ENCODE measurements around the gene LMCD1. TPM values are rescaled to one million over a fixed set of nuclear protein-coding genes. Genes with fewer than 3 reads are reported as not detected.

LMCD1 gene
- total RNA-seq, 4 donors from 2014 or later: 43.2 to 576 (median 131) TPM

DNA sequence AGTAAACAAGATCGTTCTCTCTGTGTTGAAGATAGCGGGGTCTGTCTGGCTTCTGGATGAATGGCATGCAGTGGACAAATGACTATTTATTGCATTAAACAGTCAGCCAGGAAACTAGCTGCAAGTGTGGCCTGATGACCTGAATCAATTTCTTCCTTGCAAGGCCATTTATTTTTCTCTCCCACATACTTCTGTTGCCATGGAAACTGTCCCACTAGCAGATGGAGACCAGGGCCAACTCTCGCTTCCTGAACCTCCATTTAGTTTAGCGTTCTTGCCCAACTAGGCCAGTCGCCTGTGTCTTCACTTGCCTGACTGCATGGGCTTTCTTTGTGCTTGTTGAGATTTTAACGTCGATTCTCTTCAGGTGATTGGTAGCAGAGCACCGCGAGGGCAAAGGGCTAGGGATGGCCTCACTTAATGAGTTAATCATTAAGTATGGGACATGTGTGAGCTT is 27.6 kb downstream of the LMCD1 start:
- DNase-seq (ENCODE audit: extremely low spot score): no peak
- H3K27ac ChIP-seq (replicated peaks in 1 of 4): peak overlapping the region; percentile 0 to 63 (median 41)

DNA sequence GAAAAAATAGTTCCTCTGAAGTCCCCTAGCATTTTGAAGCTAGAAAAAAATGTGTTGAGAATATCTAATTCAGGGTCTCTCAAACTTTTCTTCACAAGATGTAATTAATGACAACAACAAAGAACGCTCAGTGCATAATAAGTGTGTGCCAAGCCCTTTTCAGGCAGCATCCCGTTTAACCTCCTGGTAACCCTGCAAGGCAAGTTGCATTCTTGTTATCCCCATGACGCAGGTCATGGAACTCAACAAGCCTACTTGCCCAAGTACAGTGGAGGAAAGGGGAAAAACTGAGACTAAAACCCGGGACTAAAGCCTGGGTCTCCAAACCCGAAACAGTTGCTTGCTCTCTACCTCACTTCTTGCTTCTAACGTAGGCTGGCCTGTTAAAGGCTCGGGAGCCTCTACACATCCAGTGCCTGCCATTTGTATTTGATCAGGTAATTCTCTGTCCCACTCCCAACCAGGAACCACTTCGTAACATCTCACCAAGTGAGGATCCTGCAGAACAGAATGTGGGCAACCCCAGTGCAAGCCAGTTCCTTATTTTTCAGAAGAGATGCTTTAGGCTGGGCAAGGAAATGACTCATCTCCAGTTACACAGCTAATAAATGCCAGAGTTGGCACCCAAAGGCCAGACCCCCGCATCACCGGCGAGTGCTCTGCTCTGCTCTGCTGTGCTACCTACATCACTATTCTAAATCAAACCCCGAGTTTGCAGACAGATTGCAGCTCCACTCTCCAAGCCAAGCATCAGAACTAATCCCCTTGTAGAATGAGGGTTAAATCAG is 28.3 kb downstream of the LMCD1 start:
- Histone ChIP-seq H3K36me3 (peaks cover 0 to 54% (median 3%) of the 10 kb centered on the region in 4 donors), H3K4me1 (peaks cover 23 to 37% (median 28%) of the 10 kb centered on the region in 4 donors), H3K4me3 (no peak overlapping the region), H3K9me3 (no peaks in the 10 kb centered on the region), H3K27me3 (no peaks in the 10 kb centered on the region), H3K27ac (replicated peaks in 1 of 4) (peak overlapping the region in 3 of 4 donors; percentile 40 to 63 (median 42))
- TF ChIP-seq POLR2A (IDR thresholded peaks at IDR 0.05; ENCODE audit: low read depth) (no peak), POLR2AphosphoS5 (IDR thresholded peaks at IDR 0.05) (no peak), EP300 (IDR thresholded peaks at IDR 0.05) (no peak)
- TF ChIP-seq, protein P1, sequence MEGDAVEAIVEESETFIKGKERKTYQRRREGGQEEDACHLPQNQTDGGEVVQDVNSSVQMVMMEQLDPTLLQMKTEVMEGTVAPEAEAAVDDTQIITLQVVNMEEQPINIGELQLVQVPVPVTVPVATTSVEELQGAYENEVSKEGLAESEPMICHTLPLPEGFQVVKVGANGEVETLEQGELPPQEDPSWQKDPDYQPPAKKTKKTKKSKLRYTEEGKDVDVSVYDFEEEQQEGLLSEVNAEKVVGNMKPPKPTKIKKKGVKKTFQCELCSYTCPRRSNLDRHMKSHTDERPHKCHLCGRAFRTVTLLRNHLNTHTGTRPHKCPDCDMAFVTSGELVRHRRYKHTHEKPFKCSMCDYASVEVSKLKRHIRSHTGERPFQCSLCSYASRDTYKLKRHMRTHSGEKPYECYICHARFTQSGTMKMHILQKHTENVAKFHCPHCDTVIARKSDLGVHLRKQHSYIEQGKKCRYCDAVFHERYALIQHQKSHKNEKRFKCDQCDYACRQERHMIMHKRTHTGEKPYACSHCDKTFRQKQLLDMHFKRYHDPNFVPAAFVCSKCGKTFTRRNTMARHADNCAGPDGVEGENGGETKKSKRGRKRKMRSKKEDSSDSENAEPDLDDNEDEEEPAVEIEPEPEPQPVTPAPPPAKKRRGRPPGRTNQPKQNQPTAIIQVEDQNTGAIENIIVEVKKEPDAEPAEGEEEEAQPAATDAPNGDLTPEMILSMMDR (IDR thresholded peaks at IDR 0.05): no peak
- WGBS: 83% methylated on average over 12 of the region's 12 CpGs
- no peak for DNase-seq (ENCODE audit: extremely low spot score)
- intact Hi-C loops (cut with DNase I): no loop called here

More for the DNA sequence above, 27.6 kb downstream of the LMCD1 start:
- Histone ChIP-seq H3K4me3 (no peak overlapping the region), H3K4me1 (peaks cover 24 to 37% (median 31%) of the 10 kb centered on the region in 4 donors), H3K27me3 (no peaks in the 10 kb centered on the region), H3K36me3 (peaks cover 0 to 47% (median 3%) of the 10 kb centered on the region in 4 donors), H3K9me3 (no peaks in the 10 kb centered on the region)
- intact Hi-C loops (cut with DNase I): no loop called here
- WGBS: 63% methylated on average over 9 of the region's 9 CpGs
- no peak for TF ChIP-seq EP300 (IDR thresholded peaks at IDR 0.05)
- TF ChIP-seq POLR2AphosphoS5 (IDR thresholded peaks at IDR 0.05): no peak
- TF ChIP-seq POLR2A (IDR thresholded peaks at IDR 0.05; ENCODE audit: low read depth): no peak
- TF ChIP-seq, protein P1 (IDR thresholded peaks at IDR 0.05): no peak

DNA sequence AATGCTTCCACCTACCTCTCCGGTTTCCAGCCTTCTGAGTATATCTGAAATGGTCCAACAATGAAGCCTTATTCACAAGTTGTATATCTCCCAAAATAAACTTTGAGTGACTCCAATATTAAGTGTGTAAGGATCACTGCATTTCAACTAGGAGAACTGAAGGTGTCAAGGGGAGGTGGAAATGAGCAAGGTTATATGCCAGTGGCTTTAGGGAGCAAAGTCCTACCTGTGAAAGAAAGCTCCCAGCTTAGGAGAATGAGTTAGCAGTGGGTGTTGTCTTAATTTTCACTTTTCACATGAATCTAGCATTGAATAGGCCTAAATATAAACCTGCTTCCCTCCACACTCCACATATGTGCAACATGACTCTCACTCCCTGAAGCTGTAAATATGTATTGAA is 29.0 kb downstream of the LMCD1 start:
- Histone ChIP-seq H3K9me3 (no peaks in the 10 kb centered on the region), H3K27ac (replicated peaks in 1 of 4) (no peak overlapping the region), H3K4me3 (no peak overlapping the region), H3K27me3 (no peaks in the 10 kb centered on the region), H3K4me1 (peaks cover 21 to 37% (median 28%) of the 10 kb centered on the region in 4 donors), H3K36me3 (peaks cover 0 to 58% (median 3%) of the 10 kb centered on the region in 4 donors)
- no peak for DNase-seq (ENCODE audit: extremely low spot score)
- intact Hi-C loops (cut with DNase I): no loop called here
- WGBS: 85% methylated on average over 1 of the region's 1 CpG
- no peak for TF ChIP-seq POLR2AphosphoS5 (IDR thresholded peaks at IDR 0.05)

DNA sequence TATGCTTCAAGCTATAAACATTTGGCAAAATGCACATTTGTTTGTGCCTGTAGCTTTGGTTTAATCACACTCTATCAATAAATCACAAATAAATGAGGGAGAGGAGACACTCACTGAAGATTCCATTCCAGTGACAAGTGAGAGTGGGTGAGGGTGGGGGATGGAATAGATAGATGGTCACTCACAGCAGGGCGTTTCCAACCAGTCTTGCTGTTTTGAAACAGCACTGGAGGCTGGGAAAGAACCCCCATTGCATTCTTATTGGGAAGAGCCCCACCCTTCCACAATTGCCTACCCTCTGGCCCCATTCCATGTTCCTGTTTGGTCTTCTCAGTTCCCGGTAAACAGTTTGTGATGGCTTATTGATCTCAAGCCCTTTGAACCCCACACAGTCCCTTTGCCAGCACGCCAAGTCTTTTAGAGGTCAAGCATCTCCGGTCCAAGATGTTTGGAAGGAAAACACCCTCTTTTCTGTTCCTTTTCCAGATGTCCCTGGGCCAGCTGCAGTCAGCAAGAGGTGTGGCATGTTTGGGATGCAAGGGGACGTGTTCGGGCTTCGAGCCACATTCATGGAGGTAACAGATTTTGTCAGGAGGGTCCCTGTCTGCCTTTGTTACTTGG is 30.7 kb downstream of the LMCD1 start:
- H3K9me3 ChIP-seq: no peaks in the 10 kb centered on the region

DNA sequence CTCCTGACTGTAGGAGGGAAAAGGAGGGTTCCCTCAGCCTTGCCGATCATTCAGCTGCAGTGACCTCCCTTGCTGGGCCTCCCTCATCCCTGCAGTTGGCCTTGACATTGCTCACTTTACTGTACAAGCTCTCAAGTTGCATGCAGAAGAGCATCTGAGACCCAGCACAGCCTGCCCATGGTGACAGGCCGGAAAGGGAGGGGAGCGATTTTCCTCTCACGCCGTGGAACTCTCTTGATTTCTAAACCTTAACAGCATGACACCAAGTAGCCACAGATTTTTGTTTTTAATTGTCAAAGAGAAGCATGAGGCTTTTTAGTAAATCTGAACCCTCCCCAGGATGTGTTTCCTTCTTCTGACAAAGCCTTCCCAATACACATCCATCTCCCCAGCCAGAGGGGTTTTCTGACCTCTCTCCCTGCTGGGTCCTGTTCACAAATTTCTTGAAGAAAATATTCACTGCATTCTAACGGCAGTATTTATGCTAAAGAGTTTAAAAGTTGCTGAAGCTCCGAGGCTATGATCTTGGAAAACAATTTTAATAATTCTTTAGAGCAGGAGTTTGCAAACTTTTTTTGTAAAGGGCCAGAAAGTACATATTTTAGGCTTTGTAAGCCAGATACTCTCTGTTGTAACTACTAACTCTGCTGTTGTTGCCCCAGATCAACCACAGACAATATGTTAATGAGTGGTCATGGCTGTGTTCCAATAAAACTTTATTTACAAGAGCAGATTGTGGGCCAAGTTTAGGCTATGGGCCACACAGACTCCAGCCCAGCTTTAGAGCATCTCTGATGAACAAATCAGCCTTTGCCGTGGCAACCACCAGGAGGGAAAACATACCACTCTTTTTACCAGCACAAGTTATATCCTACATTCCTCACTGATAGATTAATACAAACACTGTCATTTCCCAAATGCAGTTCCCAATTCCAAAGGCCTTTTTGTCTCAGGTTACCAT is 34.8 kb downstream of the LMCD1 start:
- TF ChIP-seq EP300 (IDR thresholded peaks at IDR 0.05): no peak
- no peak for TF ChIP-seq POLR2AphosphoS5 (IDR thresholded peaks at IDR 0.05)
- TF ChIP-seq, protein P1 (IDR thresholded peaks at IDR 0.05): no peak
- no peak for TF ChIP-seq POLR2A (IDR thresholded peaks at IDR 0.05; ENCODE audit: low read depth)
- intact Hi-C loops (cut with DNase I): no loop called here
- Histone ChIP-seq H3K27ac (replicated peaks in 1 of 4) (no peak overlapping the region), H3K36me3 (peaks cover 4 to 93% (median 34%) of the 10 kb centered on the region in 4 donors), H3K4me1 (peaks cover 4 to 14% (median 12%) of the 10 kb centered on the region in 4 donors), H3K4me3 (no peak overlapping the region), H3K9me3 (no peaks in the 10 kb centered on the region), H3K27me3 (no peaks in the 10 kb centered on the region)
- 78% methylated on average over 8 of the region's 8 CpGs for WGBS
- DNase-seq (ENCODE audit: extremely low spot score): no peak

More for the DNA sequence above, 30.7 kb downstream of the LMCD1 start:
- no peak overlapping the region for H3K4me3 ChIP-seq
- no peak for DNase-seq (ENCODE audit: extremely low spot score)
- intact Hi-C loops (cut with DNase I): no loop called here
- H3K27me3 ChIP-seq: no peaks in the 10 kb centered on the region
- peaks cover 21 to 37% (median 28%) of the 10 kb centered on the region in 4 donors for H3K4me1 ChIP-seq
- peaks cover 0 to 74% (median 11%) of the 10 kb centered on the region in 4 donors for H3K36me3 ChIP-seq
- H3K27ac ChIP-seq (replicated peaks in 1 of 4): peak overlapping the region in 3 of 4 donors; percentile 5 to 35 (median 13)
- TF ChIP-seq POLR2AphosphoS5 (IDR thresholded peaks at IDR 0.05) (peak in 1 of 2 donors; percentile 23), POLR2A (IDR thresholded peaks at IDR 0.05; ENCODE audit: low read depth) (no peak)
- 64% methylated on average over 7 of the region's 7 CpGs for WGBS
